Measurements from ENCODE around the gene ADAT3.

DNA sequence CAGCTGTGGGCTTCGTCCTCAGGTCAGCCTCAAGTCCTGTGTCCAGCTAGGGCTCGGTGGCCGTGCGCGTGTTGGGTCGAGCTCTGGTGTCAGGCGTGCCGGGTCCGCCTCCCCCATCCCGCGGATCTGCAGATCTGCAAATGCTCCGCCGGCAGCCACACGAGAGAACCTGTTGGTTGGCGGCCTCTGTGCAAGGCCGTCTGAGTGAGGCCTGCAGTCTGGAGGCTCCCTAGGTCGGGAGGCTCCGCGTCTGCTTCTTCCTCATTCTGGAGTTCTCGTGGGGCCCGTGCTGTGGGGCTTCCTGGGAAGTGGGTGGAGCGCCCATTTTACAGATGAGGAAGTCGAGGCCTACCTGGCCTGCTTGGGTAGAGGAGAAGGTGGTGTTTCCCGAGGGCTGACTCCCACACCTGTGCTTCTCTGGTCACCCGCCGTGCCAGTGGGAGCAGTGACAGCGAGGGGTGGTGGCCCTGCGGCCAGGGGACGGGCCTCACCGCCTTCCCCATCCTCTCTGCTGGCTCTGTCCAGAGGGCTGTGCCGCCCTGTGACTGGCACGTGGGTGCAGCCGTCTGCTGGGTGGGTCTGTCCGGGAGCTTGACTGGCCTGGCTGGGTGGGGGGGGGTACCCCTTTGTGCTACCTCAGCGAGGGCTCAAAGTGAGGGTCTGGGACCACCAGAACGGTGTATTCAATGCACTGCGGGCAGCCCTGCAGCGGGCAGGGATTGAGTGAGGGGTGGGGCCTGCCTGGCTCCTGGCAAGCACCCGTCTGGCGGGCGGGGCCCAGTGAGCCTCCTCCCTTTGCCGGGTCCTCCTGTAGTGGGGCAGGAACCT, 39.1 kb downstream of the ADAT3 start:
- TF ChIP-seq TAF1 (IDR thresholded peaks at IDR 0.05; ENCODE audit: borderline replicate concordance, low read depth, low read length) (no peak), EP300 (IDR thresholded peaks at IDR 0.05; ENCODE audit: borderline replicate concordance in 1 of 2, low read depth in 1 of 2, low read length in 1 of 2) (no peak)
